DND-41 (cell line): ENCODE results near the gene GNPTG.

Experiments used
- ATAC-seq: fragments of 200-7000 bp; cut with Tn5 transposase; 3 replicates; pipeline ENCODE4 v1.9.1; 2021; ENCODE audit warnings: low read depth; ENCODE audit not compliant: insufficient read depth
- DNase-seq: peaks from one replicate; pipeline ENCODE4 v3.0.0-alpha.2; 2020
- H2AFZ ChIP-seq: 2 replicates; pipeline ENCODE4 v1.6.0; 2012; ENCODE audit warnings: low read depth, low read length
- H3K27ac ChIP-seq: 2 replicates; pipeline ENCODE4 v1.5.1; 2012; ENCODE audit warnings: low read length, inconsistent platforms
- H3K27me3 ChIP-seq: fragments of 200-600 bp; sonication (generic); 2 replicates; pipeline ENCODE4 v1.6.0; 2012; ENCODE audit warnings: low read length, mild to moderate bottlenecking, inconsistent platforms; ENCODE audit not compliant: insufficient read depth, poor library complexity
- H3K36me3 ChIP-seq: 2 replicates; pipeline ENCODE4 v1.5.1; 2012; ENCODE audit warnings: low read length, inconsistent platforms; ENCODE audit not compliant: insufficient read depth
- H3K4me1 ChIP-seq: 2 replicates; pipeline ENCODE4 v1.5.1; 2012; ENCODE audit warnings: mild to moderate bottlenecking, low read length; ENCODE audit not compliant: insufficient read depth
- H3K4me2 ChIP-seq: 2 replicates; pipeline ENCODE4 v1.6.0; 2012; ENCODE audit warnings: mild to moderate bottlenecking, moderate library complexity, low read length, inconsistent platforms; ENCODE audit not compliant: insufficient read depth
- H3K4me3 ChIP-seq, 2 experiments: fragments of 200-600 bp in 1 of 2; shearing (Covaris generic) in 1 of 2; 2 replicates each; pipeline ENCODE4 v1.5.1; 2012 to 2016; ENCODE audit warnings: inconsistent platforms in 2 of 2, low read length in 2 of 2, mild to moderate bottlenecking in 2 of 2, low read depth in 1 of 2, moderate library complexity in 1 of 2
- H3K79me2 ChIP-seq: 2 replicates; pipeline ENCODE4 v1.6.0; 2012; ENCODE audit warnings: low read length, inconsistent platforms; ENCODE audit not compliant: insufficient read depth
- H3K9ac ChIP-seq: 2 replicates; pipeline ENCODE4 v1.6.0; 2012; ENCODE audit warnings: low read depth, mild to moderate bottlenecking, inconsistent platforms, low read length, moderate library complexity
- H3K9me3 ChIP-seq: 2 replicates; pipeline ENCODE4 v1.5.1; 2012; ENCODE audit warnings: low read length, moderate library complexity, mild to moderate bottlenecking, inconsistent platforms; ENCODE audit not compliant: insufficient read depth, severe bottlenecking
- H4K20me1 ChIP-seq: 2 replicates; pipeline ENCODE4 v1.6.0; 2012; ENCODE audit warnings: low read length; ENCODE audit not compliant: insufficient read depth
- CTCF ChIP-seq: IDR thresholded peaks from 2 replicates; pipeline ENCODE4 v1.5.1; 2012; ENCODE audit warnings: borderline replicate concordance, low read length, moderate library complexity, mild to moderate bottlenecking; ENCODE audit not compliant: poor library complexity, severe bottlenecking; ENCODE audit errors: extremely low read depth
- EZH2 ChIP-seq: IDR thresholded peaks from 3 replicates; pipeline ENCODE4 v1.6.1; 2012; ENCODE audit warnings: borderline replicate concordance, low read depth, mild to moderate bottlenecking, moderate library complexity, low read length, inconsistent platforms; ENCODE audit not compliant: severe bottlenecking

The GNPTG gene

GRCh38 chr16:1389762-1390161, 38.0 kb downstream of the GNPTG start:
- TF ChIP-seq EZH2 (no peak), CTCF (no peak)
- H3K9ac ChIP-seq = no peak overlapping the region
- no peaks in the 10 kb centered on the region for H3K79me2 ChIP-seq
- H3K27me3 ChIP-seq = no peaks in the 10 kb centered on the region
- H3K4me2 ChIP-seq = no peak overlapping the region
- H3K36me3 ChIP-seq = peaks cover 63% of the 10 kb centered on the region
- no peak overlapping the region for H3K4me3 ChIP-seq
- H3K9me3 ChIP-seq = no peaks in the 10 kb centered on the region
- H3K4me1 ChIP-seq = 0 out of 2 replicates have a peak, but pooled peaks cover 5% of the 10 kb centered on the region
- H3K27ac ChIP-seq = no peak overlapping the region; the same call in 1 of the 2 replicates
- DNase-seq (no peak), ATAC-seq (0 out of 3 replicates have a peak, but pooled peaks have one; percentile 13)
- H4K20me1 ChIP-seq = peaks cover 20% of the 10 kb centered on the region
- no peak overlapping the region for H2AFZ ChIP-seq

- H3K79me2 ChIP-seq = no peaks in the 10 kb centered on the region
- H3K9me3 ChIP-seq = no peaks in the 10 kb centered on the region
- 0 out of 2 replicates have a peak, but pooled peaks cover 5% of the 10 kb centered on the region for H3K4me1 ChIP-seq
- TF ChIP-seq CTCF = no peak
- no peak for TF ChIP-seq EZH2
- H3K36me3 ChIP-seq = peaks cover 58% of the 10 kb centered on the region
- H3K4me2 ChIP-seq = no peak overlapping the region
- no peak overlapping the region for H2AFZ ChIP-seq
- no peaks in the 10 kb centered on the region for H3K27me3 ChIP-seq
- no peak overlapping the region for H3K4me3 ChIP-seq
- no peak overlapping the region for H3K9ac ChIP-seq
- DNase-seq = peak; percentile 81
- H3K27ac ChIP-seq = no peak overlapping the region
- peaks cover 20% of the 10 kb centered on the region for H4K20me1 ChIP-seq
- peak; percentile 86 for ATAC-seq
These were observed 38.6 kb downstream of the GNPTG start for GRCh38 chr16:1390239-1390779.

- Histone ChIP-seq H4K20me1 (peaks cover 7% of the 10 kb centered on the region), H3K27me3 (no peaks in the 10 kb centered on the region), H3K4me2 (no peak overlapping the region), H3K27ac (no peak overlapping the region), H3K4me1 (0 out of 2 replicates have a peak, but pooled peaks cover 5% of the 10 kb centered on the region), H3K79me2 (no peaks in the 10 kb centered on the region), H3K9me3 (no peaks in the 10 kb centered on the region), H3K9ac (no peak overlapping the region), H3K36me3 (peaks cover 55% of the 10 kb centered on the region), H3K4me3 (no peak overlapping the region), H2AFZ (no peak overlapping the region)
- ATAC-seq (no peak), DNase-seq (no peak)
- TF ChIP-seq CTCF (no peak), EZH2 (no peak)
These were observed 41.1 kb downstream of the GNPTG start for GRCh38 chr16:1392826-1393225.
